NOMO-1 treated with DMSO at 0.1 percent for 48 hours (cell line): ENCODE data around the gene SETDB2.
A peak's percentile ranks its signal among the peaks of the same experiment; 100 is the strongest.
"Not testable (repeated sequence)": the region's sequence is repeated elsewhere in the genome, so short reads cannot be mapped to it uniquely, and the experiment has no call there.

Experiments used
- DNase-seq: peaks from one replicate; lab custom pipeline; 2025; ENCODE audit not compliant: unreplicated experiment; lab: John Stamatoyannopoulos, UW

The SETDB2 gene

GRCh38 chr13:49466292-49466838 lies 22.3 kb downstream of the SETDB2 start:
- no peak for DNase-seq

GRCh38 chr13:49472186-49472585 lies 28.1 kb downstream of the SETDB2 start:
- DNase-seq: no peak

- DNase-seq: no peak
These were observed 32.5 kb downstream of the SETDB2 start for GRCh38 chr13:49476529-49476928.

- DNase-seq: no peak
These were observed 37.7 kb downstream of the SETDB2 start for GRCh38 chr13:49481788-49482187.

- no peak for DNase-seq
These were observed 44.5 kb downstream of the SETDB2 start for GRCh38 chr13:49488563-49488962.

GRCh38 chr13:49494645-49495044 lies 50.6 kb downstream of the SETDB2 start:
- peak; percentile 47 for DNase-seq

GRCh38 chr13:49495783-49496762 lies 52.0 kb downstream of the SETDB2 start, which contains the start of gene PHF11:
Gene PHF11, plus strand, starts transcription at chr13:49495953. Its CDS starts 49 bp downstream, at chr13:49496002.
- DNase-seq: peak; percentile 77

GRCh38 chr13:49496837-49497236 lies 52.8 kb downstream of the SETDB2 start:
- DNase-seq: not testable (repeated sequence)

GRCh38 chr13:49497272-49497671 lies 53.2 kb downstream of the SETDB2 start:
- DNase-seq: no peak

GRCh38 chr13:49498206-49498605 lies 54.1 kb downstream of the SETDB2 start:
- no peak for DNase-seq

GRCh38 chr13:49499889-49500660 lies 56.0 kb downstream of the SETDB2 start:
- DNase-seq: no peak

GRCh38 chr13:49502954-49503353 lies 58.9 kb downstream of the SETDB2 start:
- no peak for DNase-seq

GRCh38 chr13:49503951-49504350 lies 59.9 kb downstream of the SETDB2 start:
- no peak for DNase-seq

- no peak for DNase-seq
These were observed 68.5 kb downstream of the SETDB2 start for GRCh38 chr13:49512578-49512977.

GRCh38 chr13:49516467-49516866 lies 72.4 kb downstream of the SETDB2 start:
- DNase-seq: no peak

- DNase-seq: no peak
These were observed 73.4 kb downstream of the SETDB2 start for GRCh38 chr13:49517461-49517860.

GRCh38 chr13:49521224-49521623 lies 77.2 kb downstream of the SETDB2 start:
- no peak for DNase-seq

GRCh38 chr13:49524740-49525501 lies 80.8 kb downstream of the SETDB2 start:
- DNase-seq: no peak

- DNase-seq: peak; percentile 10
These were observed 83.0 kb downstream of the SETDB2 start for GRCh38 chr13:49527123-49527522.

- DNase-seq: peak; percentile 26
These were observed 84.1 kb downstream of the SETDB2 start for GRCh38 chr13:49528161-49528560.

- DNase-seq: peak; percentile 94
These were observed 86.4 kb downstream of the SETDB2 start for GRCh38 chr13:49530457-49530856.
